Adrenal gland (tissue), 5 donors: ENCODE measurements around the gene TOR1B.

Experiments used
- POLR2A ChIP-seq, 2 donors: fragments of 450-650 bp; IDR thresholded peaks; one replicate each; pipeline ENCODE4 v1.6.1; 2017; ENCODE audit warnings: antibody characterized with exemption in 2 of 2, mild to moderate bottlenecking in 2 of 2, moderate library complexity in 1 of 2
- TF ChIP-seq, protein P1 (sequence below), 6 experiments: fragments of 450-650 bp in 4 of 6; fragments of 200-600 bp in 2 of 6; sonication (generic) in 1 of 6; IDR thresholded peaks; 1 replicate in 5 of 6; 2 replicates in 1 of 6; pipeline versions ENCODE4 v1.5.1 to v1.8.0; 2016 to 2021; ENCODE audit warnings: antibody characterized with exemption in 6 of 6, mild to moderate bottlenecking in 2 of 6, moderate library complexity in 1 of 6
- donor health status: DM: no; HTN: no; CAD: no.

- TF ChIP-seq, protein P1, sequence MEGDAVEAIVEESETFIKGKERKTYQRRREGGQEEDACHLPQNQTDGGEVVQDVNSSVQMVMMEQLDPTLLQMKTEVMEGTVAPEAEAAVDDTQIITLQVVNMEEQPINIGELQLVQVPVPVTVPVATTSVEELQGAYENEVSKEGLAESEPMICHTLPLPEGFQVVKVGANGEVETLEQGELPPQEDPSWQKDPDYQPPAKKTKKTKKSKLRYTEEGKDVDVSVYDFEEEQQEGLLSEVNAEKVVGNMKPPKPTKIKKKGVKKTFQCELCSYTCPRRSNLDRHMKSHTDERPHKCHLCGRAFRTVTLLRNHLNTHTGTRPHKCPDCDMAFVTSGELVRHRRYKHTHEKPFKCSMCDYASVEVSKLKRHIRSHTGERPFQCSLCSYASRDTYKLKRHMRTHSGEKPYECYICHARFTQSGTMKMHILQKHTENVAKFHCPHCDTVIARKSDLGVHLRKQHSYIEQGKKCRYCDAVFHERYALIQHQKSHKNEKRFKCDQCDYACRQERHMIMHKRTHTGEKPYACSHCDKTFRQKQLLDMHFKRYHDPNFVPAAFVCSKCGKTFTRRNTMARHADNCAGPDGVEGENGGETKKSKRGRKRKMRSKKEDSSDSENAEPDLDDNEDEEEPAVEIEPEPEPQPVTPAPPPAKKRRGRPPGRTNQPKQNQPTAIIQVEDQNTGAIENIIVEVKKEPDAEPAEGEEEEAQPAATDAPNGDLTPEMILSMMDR (IDR thresholded peaks at IDR 0.05), result no peak
- TF ChIP-seq POLR2A (IDR thresholded peaks at IDR 0.05), result no peak
Observed at GRCh38 chr9:129826759-129827158, 23.8 kb downstream of the TOR1B start.
